Measurements from ENCODE around the gene VGLL1.
A peak's percentile ranks its signal among the peaks of the same experiment; 100 is the strongest.

The VGLL1 gene, protein sequence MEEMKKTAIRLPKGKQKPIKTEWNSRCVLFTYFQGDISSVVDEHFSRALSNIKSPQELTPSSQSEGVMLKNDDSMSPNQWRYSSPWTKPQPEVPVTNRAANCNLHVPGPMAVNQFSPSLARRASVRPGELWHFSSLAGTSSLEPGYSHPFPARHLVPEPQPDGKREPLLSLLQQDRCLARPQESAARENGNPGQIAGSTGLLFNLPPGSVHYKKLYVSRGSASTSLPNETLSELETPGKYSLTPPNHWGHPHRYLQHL

GRCh38 chrX:136531951-136532350 lies at the start of gene VGLL1:
Gene VGLL1 (plus strand): TSS chrX:136532215. CDS start chrX:136536021, 3,806 bp downstream.
- DNase-seq (ENCODE audit: low read depth), result no peak
- no peak within 1 kb of the TSS for H3K4me3 ChIP-seq (ENCODE audit: low read length)

GRCh38 chrX:136487647-136488046 lies 44.4 kb upstream of the VGLL1 start, which contains the start of gene BRS3:
Gene BRS3 (plus strand): TSS chrX:136487947. CDS start chrX:136488115, 168 bp downstream.
- no peak within 1 kb of the TSS for H3K4me3 ChIP-seq (ENCODE audit: low read length)
- TF ChIP-seq, protein P1, sequence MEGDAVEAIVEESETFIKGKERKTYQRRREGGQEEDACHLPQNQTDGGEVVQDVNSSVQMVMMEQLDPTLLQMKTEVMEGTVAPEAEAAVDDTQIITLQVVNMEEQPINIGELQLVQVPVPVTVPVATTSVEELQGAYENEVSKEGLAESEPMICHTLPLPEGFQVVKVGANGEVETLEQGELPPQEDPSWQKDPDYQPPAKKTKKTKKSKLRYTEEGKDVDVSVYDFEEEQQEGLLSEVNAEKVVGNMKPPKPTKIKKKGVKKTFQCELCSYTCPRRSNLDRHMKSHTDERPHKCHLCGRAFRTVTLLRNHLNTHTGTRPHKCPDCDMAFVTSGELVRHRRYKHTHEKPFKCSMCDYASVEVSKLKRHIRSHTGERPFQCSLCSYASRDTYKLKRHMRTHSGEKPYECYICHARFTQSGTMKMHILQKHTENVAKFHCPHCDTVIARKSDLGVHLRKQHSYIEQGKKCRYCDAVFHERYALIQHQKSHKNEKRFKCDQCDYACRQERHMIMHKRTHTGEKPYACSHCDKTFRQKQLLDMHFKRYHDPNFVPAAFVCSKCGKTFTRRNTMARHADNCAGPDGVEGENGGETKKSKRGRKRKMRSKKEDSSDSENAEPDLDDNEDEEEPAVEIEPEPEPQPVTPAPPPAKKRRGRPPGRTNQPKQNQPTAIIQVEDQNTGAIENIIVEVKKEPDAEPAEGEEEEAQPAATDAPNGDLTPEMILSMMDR (conservative IDR thresholded peaks at IDR 0.05; ENCODE audit: low read length), result no peak
- DNase-seq (ENCODE audit: low read depth), result no peak

More at GRCh38 chrX:136531951-136532350, at the start of gene VGLL1:
- TF ChIP-seq, protein P1 (conservative IDR thresholded peaks at IDR 0.05; ENCODE audit: low read length), result no peak

DNA sequence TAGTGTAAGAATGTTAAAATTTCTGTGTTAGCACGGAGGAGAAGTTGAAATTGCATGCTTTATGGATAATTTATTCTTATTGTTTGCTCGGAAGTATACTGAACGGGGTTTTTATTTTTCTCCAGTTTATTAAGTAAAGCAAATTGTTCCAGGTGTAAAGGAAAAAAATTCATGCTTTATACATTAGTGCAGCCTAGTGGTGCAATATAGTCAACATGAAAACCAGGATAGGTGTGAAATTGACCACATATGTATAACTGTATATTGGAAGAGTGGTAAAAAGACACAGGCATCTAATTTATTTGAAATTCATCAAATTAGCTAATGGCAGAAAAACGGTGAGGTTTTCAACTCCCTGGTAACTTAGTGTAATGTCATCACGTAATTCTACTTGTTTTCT lies 43.3 kb upstream of the VGLL1 start:
- no peak for DNase-seq (ENCODE audit: low read depth)
- TF ChIP-seq, protein P1 (conservative IDR thresholded peaks at IDR 0.05; ENCODE audit: low read length), result no peak
- no peak overlapping the region for H3K4me3 ChIP-seq (ENCODE audit: low read length)

- H3K4me3 ChIP-seq (ENCODE audit: low read length), result no peak overlapping the region
- TF ChIP-seq, protein P1 (conservative IDR thresholded peaks at IDR 0.05; ENCODE audit: low read length), result no peak
- DNase-seq (ENCODE audit: low read depth), result no peak
Observed at GRCh38 chrX:136491832-136492231, 40.2 kb upstream of the VGLL1 start.

GRCh38 chrX:136493011-136493410 lies 39.0 kb upstream of the VGLL1 start:
- H3K4me3 ChIP-seq (ENCODE audit: low read length), result no peak overlapping the region
- DNase-seq (ENCODE audit: low read depth), result no peak
- TF ChIP-seq, protein P1 (conservative IDR thresholded peaks at IDR 0.05; ENCODE audit: low read length), result no peak

GRCh38 chrX:136495043-136495442 lies 37.0 kb upstream of the VGLL1 start:
- TF ChIP-seq, protein P1 (conservative IDR thresholded peaks at IDR 0.05; ENCODE audit: low read length), result no peak
- H3K4me3 ChIP-seq (ENCODE audit: low read length), result no peak overlapping the region
- no peak for DNase-seq (ENCODE audit: low read depth)

- no peak for DNase-seq (ENCODE audit: low read depth)
- TF ChIP-seq, protein P1 (conservative IDR thresholded peaks at IDR 0.05; ENCODE audit: low read length), result no peak
- peak overlapping the region; percentile 71 for H3K4me3 ChIP-seq (ENCODE audit: low read length)
Observed at GRCh38 chrX:136496186-136496763, 35.7 kb upstream of the VGLL1 start.

Data from AG10803 (cell line).